ENCODE data around the gene LYZL4. TPM values are rescaled to one million over a fixed set of nuclear protein-coding genes. Genes with fewer than 3 reads are reported as not detected.

The LYZL4 gene
- total and polyA plus RNA-seq, 8 donors, result not detected

DNA sequence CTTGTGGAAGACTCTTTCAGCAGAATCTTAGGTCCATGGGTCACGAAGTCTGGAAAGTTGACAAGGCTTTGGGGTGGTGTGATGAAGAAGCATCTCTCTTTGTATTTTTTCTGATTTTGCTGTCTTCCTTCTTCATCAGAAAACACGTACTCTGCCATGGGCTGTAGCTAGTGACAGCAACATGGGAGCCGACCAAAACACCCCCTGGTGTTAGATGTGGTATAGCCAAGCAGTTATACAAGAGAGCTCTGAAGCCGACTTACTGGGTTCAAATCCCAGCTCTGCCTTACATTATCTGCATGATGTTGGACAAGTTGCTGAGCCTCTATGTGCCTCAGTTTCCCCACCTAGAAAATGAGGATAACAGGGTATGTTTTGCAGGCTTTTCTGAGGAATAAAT, 32.9 kb upstream of the LYZL4 start:
- Histone ChIP-seq H3K9me3 (no peaks in the 10 kb centered on the region), H3K27me3 (peaks cover 0 to 6% of the 10 kb centered on the region in 2 donors), H3K36me3 (no peaks in the 10 kb centered on the region), H3K4me3 (no peak overlapping the region), H3K4me1 (no peaks in the 10 kb centered on the region), H3K27ac (no peak overlapping the region)
- no peak for ATAC-seq
- TF ChIP-seq, protein P1, sequence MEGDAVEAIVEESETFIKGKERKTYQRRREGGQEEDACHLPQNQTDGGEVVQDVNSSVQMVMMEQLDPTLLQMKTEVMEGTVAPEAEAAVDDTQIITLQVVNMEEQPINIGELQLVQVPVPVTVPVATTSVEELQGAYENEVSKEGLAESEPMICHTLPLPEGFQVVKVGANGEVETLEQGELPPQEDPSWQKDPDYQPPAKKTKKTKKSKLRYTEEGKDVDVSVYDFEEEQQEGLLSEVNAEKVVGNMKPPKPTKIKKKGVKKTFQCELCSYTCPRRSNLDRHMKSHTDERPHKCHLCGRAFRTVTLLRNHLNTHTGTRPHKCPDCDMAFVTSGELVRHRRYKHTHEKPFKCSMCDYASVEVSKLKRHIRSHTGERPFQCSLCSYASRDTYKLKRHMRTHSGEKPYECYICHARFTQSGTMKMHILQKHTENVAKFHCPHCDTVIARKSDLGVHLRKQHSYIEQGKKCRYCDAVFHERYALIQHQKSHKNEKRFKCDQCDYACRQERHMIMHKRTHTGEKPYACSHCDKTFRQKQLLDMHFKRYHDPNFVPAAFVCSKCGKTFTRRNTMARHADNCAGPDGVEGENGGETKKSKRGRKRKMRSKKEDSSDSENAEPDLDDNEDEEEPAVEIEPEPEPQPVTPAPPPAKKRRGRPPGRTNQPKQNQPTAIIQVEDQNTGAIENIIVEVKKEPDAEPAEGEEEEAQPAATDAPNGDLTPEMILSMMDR (IDR thresholded peaks at IDR 0.05), result no peak
- DNase-seq, result no peak
- intact Hi-C loops (cut with DNase I), result loop anchor here in 1 of 2 donors (5.0 to 10.0 kb wide), 2 partner anchors 196 to 548 kb away; no protein-coding TSS in a partner anchor

DNA sequence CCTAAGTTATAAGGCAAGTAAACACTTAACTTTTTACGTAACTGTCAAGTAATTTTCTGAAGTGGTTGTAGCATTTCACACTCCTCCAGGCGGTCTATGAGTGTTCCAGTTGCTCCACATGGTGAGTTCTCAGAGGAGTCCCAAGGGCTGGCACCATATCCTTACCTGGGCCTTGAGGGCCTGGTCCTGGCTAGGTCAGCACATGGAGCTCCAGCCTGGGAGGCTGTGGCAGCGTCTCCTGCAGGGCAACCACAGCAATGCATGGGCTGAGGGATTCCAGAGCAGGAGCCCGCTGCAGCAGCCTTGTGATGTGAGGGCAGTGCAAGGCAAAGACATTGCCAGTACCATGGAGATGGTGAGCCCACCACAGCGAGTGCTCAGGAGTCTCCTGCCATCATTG, 32.2 kb upstream of the LYZL4 start:
- no peaks in the 10 kb centered on the region for H3K9me3 ChIP-seq
- intact Hi-C loops (cut with DNase I), result loop anchor here in 1 of 2 donors (5.0 to 10.0 kb wide), 2 partner anchors 195 to 548 kb away; no protein-coding TSS in a partner anchor
- ATAC-seq, result peak; percentile 83

DNA sequence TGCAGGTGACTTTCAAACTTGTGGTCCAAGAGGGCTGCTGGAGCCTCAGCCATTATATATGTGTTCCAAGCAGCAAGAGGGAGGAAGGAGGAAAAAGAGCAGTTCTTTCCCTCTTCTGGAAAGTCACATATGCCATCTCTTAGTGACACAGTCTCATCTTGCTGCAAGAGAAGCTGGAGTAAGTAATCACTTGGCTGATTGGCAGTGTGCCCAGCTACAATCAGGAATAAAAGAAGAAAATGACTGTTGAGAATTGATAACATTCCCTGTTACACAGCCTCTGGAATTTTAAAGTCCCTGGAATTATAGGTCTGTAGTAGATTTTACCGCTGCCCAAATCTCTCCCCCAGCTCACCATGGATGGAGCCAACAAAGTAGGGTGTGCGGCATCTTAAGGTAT, 31.4 kb upstream of the LYZL4 start:
- no peak overlapping the region for H3K4me3 ChIP-seq
- H3K27ac ChIP-seq, result no peak overlapping the region
- ATAC-seq, result no peak
- TF ChIP-seq, protein P1 (IDR thresholded peaks at IDR 0.05), result no peak
- H3K36me3 ChIP-seq, result no peaks in the 10 kb centered on the region
- no peaks in the 10 kb centered on the region for H3K4me1 ChIP-seq
- intact Hi-C loops (cut with DNase I), result loop anchor here in 1 of 2 donors (5.0 to 10.0 kb wide), 2 partner anchors 194 to 547 kb away; no protein-coding TSS in a partner anchor
- H3K27me3 ChIP-seq, result peaks cover 0 to 6% of the 10 kb centered on the region in 2 donors
- no peaks in the 10 kb centered on the region for H3K9me3 ChIP-seq
- DNase-seq, result no peak

More for the DNA sequence above, 32.2 kb upstream of the LYZL4 start:
- peak in 1 of 4 donors; percentile 34 for DNase-seq
- Histone ChIP-seq H3K36me3 (no peaks in the 10 kb centered on the region), H3K4me1 (no peaks in the 10 kb centered on the region), H3K4me3 (no peak overlapping the region), H3K27ac (no peak overlapping the region), H3K27me3 (peaks cover 0 to 6% of the 10 kb centered on the region in 2 donors)
- TF ChIP-seq, protein P1 (IDR thresholded peaks at IDR 0.05), result no peak

DNA sequence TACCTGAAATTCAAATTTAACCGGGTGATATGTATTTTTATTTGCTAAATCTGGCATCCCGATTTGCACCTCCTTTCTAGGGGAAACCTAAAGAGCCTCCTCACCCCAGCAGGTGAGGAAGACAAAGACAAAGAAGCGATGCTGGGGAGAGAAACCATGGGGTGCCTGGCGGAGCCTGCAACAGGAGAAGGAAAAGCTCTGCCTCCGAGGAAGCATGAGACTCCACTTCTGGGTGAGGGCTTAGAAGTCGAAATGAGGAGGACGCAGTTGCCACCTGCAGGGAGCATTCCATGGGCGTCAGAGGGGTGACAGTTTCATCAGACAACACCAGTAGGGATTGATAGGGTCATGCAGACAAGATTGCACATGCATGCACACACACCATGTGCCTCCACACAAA, 30.5 kb upstream of the LYZL4 start:
- DNase-seq (no peak), ATAC-seq (no peak)
- no peak overlapping the region for H3K27ac ChIP-seq
- H3K9me3 ChIP-seq, result no peaks in the 10 kb centered on the region
- H3K36me3 ChIP-seq, result no peaks in the 10 kb centered on the region
- peaks cover 0 to 6% of the 10 kb centered on the region in 2 donors for H3K27me3 ChIP-seq
- no peak overlapping the region for H3K4me3 ChIP-seq
- intact Hi-C loops (cut with DNase I), result loop anchor here in 1 of 2 donors (5.0 to 10.0 kb wide), 2 partner anchors 194 to 546 kb away; no protein-coding TSS in a partner anchor
- TF ChIP-seq, protein P1 (IDR thresholded peaks at IDR 0.05), result no peak
- no peaks in the 10 kb centered on the region for H3K4me1 ChIP-seq

DNA sequence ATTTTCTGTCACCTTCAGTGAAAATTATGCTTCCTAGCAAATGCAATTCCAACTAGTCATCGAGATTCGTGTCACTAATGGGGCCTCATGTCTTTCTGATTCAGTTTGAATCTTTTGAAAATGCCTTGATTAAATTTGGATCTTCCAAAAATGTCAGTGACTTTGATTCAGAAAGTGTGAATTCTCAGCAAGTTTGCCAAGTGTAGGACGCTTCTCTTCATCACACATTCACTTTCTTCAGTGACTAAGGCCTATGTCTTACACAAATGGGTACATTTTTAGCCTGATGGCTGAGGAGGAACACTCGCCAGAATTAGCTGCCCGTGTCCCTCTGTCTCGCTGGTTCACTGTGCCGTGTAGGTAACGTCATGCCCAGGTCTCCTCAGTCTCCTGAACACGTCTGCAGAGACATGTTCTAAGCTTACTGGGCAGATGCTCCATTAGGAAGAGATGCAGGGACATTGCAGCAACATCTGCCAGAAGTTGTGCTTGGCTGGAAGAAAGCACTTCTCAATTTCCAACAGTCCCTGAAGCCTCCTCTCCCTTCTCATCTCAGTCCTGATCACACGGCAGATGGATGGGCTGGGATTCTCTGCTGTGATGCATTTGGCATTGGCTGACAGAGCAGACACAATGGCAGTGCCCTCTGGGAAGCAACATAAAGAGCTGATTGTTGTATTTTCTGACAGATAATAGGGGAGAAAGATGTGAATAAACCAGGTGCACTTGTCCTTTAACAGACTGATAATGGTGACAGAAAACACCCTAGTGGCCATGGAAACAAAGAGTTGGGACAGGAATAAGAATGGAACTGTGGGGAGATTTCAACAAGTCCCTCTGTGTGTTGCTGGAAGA, 29.1 kb upstream of the LYZL4 start:
- Histone ChIP-seq H3K4me3 (no peak overlapping the region), H3K27me3 (peaks cover 0 to 6% of the 10 kb centered on the region in 2 donors), H3K27ac (no peak overlapping the region), H3K4me1 (no peaks in the 10 kb centered on the region), H3K9me3 (no peaks in the 10 kb centered on the region), H3K36me3 (no peaks in the 10 kb centered on the region)
- intact Hi-C loops (cut with DNase I), result loop anchor here in 1 of 2 donors (5.0 to 10.0 kb wide), 2 partner anchors 192 to 545 kb away; no protein-coding TSS in a partner anchor
- no peak for DNase-seq
- TF ChIP-seq, protein P1 (IDR thresholded peaks at IDR 0.05), result no peak
- no peak for ATAC-seq

Data from left lung (tissue), 10 donors.